Activated T-helper 1 cell treated with anti-CD3 and anti-CD28 coated beads, Interleukin-2, amount 50 U/mL, for 16 hours (primary cell): ENCODE results near the gene STX18.
"Not testable (repeated sequence)": the region's sequence is repeated elsewhere in the genome, so short reads cannot be mapped to it uniquely, and the experiment has no call there.

ENCODE experiments used
- DNase-seq, 2 donors: peaks; one replicate each; pipeline ENCODE4 v3.0.0-alpha.2; 2020; ENCODE audit warnings: low read depth in 1 of 2, low spot score in 1 of 2

Gene STX18

GRCh38 chr4:4510641-4511040 lies 31.2 kb downstream of the STX18 start:
- DNase-seq: not testable (repeated sequence)

GRCh38 chr4:4509521-4509920 lies 32.3 kb downstream of the STX18 start:
- no peak for DNase-seq

- no peak for DNase-seq
Measured at GRCh38 chr4:4507923-4508322, 33.9 kb downstream of the STX18 start.

- DNase-seq: no peak
Measured at GRCh38 chr4:4507403-4507802, 34.4 kb downstream of the STX18 start.

- no peak for DNase-seq
Measured at GRCh38 chr4:4506961-4507360, 34.9 kb downstream of the STX18 start.

GRCh38 chr4:4505211-4505610 lies 36.6 kb downstream of the STX18 start:
- not testable (repeated sequence) for DNase-seq

- DNase-seq: no peak
Measured at GRCh38 chr4:4504783-4505182, 37.1 kb downstream of the STX18 start.

GRCh38 chr4:4502694-4503311 lies 39.0 kb downstream of the STX18 start:
- no peak for DNase-seq

GRCh38 chr4:4501679-4502078 lies 40.2 kb downstream of the STX18 start:
- no peak for DNase-seq

- DNase-seq: no peak
Measured at GRCh38 chr4:4499438-4500123, 42.3 kb downstream of the STX18 start.

GRCh38 chr4:4496592-4497372 lies 45.1 kb downstream of the STX18 start:
- no peak for DNase-seq

- no peak for DNase-seq
Measured at GRCh38 chr4:4494882-4495281, 47.0 kb downstream of the STX18 start.

- no peak for DNase-seq
Measured at GRCh38 chr4:4492161-4492847, 49.5 kb downstream of the STX18 start.

- no peak for DNase-seq
Measured at GRCh38 chr4:4491396-4491893, 50.4 kb downstream of the STX18 start.

GRCh38 chr4:4490816-4491215 lies 51.0 kb downstream of the STX18 start:
- no peak for DNase-seq

GRCh38 chr4:4490041-4490440 lies 51.8 kb downstream of the STX18 start:
- DNase-seq: no peak

- DNase-seq: peak; percentile 35 to 50
Measured at GRCh38 chr4:4488405-4489404, 53.1 kb downstream of the STX18 start.

GRCh38 chr4:4486969-4487368 lies 54.9 kb downstream of the STX18 start:
- no peak for DNase-seq

GRCh38 chr4:4485806-4486205 lies 56.0 kb downstream of the STX18 start:
- no peak for DNase-seq

- DNase-seq: no peak
Measured at GRCh38 chr4:4481399-4481994, 60.4 kb downstream of the STX18 start.
